Panc1 (cell line): Measurements from ENCODE around the gene TAP2.

Experiments used
- POLR2AphosphoS5 ChIP-seq: IDR thresholded peaks from 2 replicates; pipeline ENCODE4 v1.6.1; 2012; ENCODE audit warnings: mild to moderate bottlenecking, low read depth, low read length, moderate library complexity
- SIN3A ChIP-seq: IDR thresholded peaks from 2 replicates; pipeline ENCODE4 v1.6.1; 2012; ENCODE audit warnings: low read depth, mild to moderate bottlenecking, low read length, moderate library complexity, borderline replicate concordance; ENCODE audit not compliant: insufficient read depth
- TF ChIP-seq, protein P1 (sequence below), 2 experiments: IDR thresholded peaks; 2 replicates each; pipeline ENCODE4 v1.6.1; 2011 to 2012; ENCODE audit warnings: low read depth in 2 of 2, control low read depth in 1 of 2, low read length in 1 of 2, mild to moderate bottlenecking in 1 of 2, moderate library complexity in 1 of 2; ENCODE audit not compliant: insufficient read depth in 1 of 2
- TF ChIP-seq, protein P2 (sequence below): fragments of 450-650 bp; IDR thresholded peaks from 2 replicates; pipeline ENCODE4 v1.5.1; 2017; ENCODE audit warnings: mild to moderate bottlenecking

DNA sequence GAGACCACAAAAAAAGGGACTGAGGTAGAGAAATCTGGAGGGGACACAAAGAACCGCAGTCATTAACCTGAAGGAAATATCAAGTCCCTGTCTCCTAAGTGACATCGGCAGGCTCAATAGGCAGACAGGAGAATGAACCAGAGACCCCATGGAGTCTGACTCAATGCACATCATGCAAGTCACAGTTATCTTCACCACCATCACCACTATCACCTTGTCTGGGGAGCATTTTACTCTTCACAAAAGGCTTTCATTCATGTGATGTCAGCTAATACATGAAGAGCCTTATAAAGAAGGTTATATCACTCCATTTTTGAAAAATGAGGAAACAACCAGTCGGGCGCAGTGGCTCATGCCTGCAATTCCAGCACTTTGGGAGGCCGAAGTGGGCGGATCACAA is 10.6 kb upstream of the TAP2 start:
- TF ChIP-seq, protein P1, sequence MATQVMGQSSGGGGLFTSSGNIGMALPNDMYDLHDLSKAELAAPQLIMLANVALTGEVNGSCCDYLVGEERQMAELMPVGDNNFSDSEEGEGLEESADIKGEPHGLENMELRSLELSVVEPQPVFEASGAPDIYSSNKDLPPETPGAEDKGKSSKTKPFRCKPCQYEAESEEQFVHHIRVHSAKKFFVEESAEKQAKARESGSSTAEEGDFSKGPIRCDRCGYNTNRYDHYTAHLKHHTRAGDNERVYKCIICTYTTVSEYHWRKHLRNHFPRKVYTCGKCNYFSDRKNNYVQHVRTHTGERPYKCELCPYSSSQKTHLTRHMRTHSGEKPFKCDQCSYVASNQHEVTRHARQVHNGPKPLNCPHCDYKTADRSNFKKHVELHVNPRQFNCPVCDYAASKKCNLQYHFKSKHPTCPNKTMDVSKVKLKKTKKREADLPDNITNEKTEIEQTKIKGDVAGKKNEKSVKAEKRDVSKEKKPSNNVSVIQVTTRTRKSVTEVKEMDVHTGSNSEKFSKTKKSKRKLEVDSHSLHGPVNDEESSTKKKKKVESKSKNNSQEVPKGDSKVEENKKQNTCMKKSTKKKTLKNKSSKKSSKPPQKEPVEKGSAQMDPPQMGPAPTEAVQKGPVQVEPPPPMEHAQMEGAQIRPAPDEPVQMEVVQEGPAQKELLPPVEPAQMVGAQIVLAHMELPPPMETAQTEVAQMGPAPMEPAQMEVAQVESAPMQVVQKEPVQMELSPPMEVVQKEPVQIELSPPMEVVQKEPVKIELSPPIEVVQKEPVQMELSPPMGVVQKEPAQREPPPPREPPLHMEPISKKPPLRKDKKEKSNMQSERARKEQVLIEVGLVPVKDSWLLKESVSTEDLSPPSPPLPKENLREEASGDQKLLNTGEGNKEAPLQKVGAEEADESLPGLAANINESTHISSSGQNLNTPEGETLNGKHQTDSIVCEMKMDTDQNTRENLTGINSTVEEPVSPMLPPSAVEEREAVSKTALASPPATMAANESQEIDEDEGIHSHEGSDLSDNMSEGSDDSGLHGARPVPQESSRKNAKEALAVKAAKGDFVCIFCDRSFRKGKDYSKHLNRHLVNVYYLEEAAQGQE (IDR thresholded peaks at IDR 0.05; ENCODE audit: insufficient read depth in 1 of 2, low read depth in 2 of 2, low read length in 1 of 2), result no peak
- TF ChIP-seq, protein P2, sequence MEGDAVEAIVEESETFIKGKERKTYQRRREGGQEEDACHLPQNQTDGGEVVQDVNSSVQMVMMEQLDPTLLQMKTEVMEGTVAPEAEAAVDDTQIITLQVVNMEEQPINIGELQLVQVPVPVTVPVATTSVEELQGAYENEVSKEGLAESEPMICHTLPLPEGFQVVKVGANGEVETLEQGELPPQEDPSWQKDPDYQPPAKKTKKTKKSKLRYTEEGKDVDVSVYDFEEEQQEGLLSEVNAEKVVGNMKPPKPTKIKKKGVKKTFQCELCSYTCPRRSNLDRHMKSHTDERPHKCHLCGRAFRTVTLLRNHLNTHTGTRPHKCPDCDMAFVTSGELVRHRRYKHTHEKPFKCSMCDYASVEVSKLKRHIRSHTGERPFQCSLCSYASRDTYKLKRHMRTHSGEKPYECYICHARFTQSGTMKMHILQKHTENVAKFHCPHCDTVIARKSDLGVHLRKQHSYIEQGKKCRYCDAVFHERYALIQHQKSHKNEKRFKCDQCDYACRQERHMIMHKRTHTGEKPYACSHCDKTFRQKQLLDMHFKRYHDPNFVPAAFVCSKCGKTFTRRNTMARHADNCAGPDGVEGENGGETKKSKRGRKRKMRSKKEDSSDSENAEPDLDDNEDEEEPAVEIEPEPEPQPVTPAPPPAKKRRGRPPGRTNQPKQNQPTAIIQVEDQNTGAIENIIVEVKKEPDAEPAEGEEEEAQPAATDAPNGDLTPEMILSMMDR, result no peak
- TF ChIP-seq POLR2AphosphoS5 (no peak), SIN3A (no peak)
